ENCODE data around the gene APOF.
"Not testable (repeated sequence)": the region's sequence is repeated elsewhere in the genome, so short reads cannot be mapped to it uniquely, and the experiment has no call there.

Gene APOF

GRCh38 chr12:56326126-56326525, 36.5 kb downstream of the APOF start:
- Histone ChIP-seq H3K9me3 (ENCODE audit: control insufficient read depth in 1 of 2, low read length in 2 of 2) (no peaks in the 10 kb centered on the region), H3K36me3 (ENCODE audit: control insufficient read depth in 1 of 2, insufficient read depth in 2 of 2, low read length in 2 of 2) (peaks cover 65 to 66% of the 10 kb centered on the region in 2 donors), H3K4me1 (ENCODE audit: control insufficient read depth in 1 of 2, insufficient read depth in 2 of 2, low read length in 2 of 2) (no peaks in the 10 kb centered on the region), H3K27ac (ENCODE audit: low read length) (no peak overlapping the region), H3K4me3 (ENCODE audit: low read depth in 1 of 2, low read length in 2 of 2) (no peak overlapping the region), H3K27me3 (ENCODE audit: low read depth, low read length) (no peaks in the 10 kb centered on the region)

DNA sequence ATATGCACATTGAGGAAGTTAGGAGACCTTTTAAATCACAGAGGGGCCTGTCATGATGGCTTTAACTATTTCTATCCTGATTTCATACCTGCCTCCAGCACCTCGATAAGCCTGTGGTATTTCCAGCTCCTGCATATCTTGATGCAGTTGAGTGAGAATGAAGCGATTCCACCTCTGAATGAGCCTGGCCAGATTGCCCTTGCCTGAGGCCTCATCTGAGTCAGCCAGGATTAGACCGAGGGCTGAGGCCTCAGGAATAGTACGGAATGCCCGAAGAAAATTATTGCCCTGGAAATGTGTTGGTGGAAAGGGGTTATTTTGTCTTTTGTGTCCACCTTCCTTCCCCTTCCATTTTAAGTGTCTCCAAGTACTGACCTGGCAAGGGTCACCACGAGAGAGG, 38.5 kb downstream of the APOF start:
- H3K9me3 ChIP-seq (ENCODE audit: control insufficient read depth in 1 of 2, low read length in 2 of 2), result no peaks in the 10 kb centered on the region
- H3K4me3 ChIP-seq (ENCODE audit: low read depth in 1 of 2, low read length in 2 of 2), result no peak overlapping the region
- H3K27me3 ChIP-seq (ENCODE audit: low read depth, low read length), result no peaks in the 10 kb centered on the region
- H3K4me1 ChIP-seq (ENCODE audit: control insufficient read depth in 1 of 2, insufficient read depth in 2 of 2, low read length in 2 of 2), result no peaks in the 10 kb centered on the region
- peaks cover 73 to 74% of the 10 kb centered on the region in 2 donors for H3K36me3 ChIP-seq (ENCODE audit: control insufficient read depth in 1 of 2, insufficient read depth in 2 of 2, low read length in 2 of 2)
- H3K27ac ChIP-seq (ENCODE audit: low read length), result no peak overlapping the region

DNA sequence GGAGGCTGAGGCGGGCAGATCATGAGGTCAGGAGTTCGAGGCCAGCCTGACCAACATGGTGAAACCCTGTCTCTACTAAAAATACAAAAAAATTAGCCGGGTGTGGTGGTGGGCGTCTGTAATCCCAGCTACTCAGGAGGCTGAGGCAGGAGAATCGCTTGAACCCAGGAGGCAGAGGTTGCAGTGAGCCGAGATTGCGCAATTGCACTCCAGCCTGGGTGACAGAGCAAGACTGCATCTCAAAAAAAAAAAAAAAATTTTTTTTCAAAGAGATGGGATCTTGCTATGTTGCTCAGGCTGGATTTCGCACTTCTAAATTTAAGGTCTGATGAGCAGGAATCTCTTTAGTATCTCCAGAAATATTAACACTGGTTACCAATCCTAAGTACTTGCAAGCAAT, 41.0 kb downstream of the APOF start:
- not testable (repeated sequence) for H3K27me3 ChIP-seq (ENCODE audit: low read depth, low read length); H3K4me3 ChIP-seq (ENCODE audit: low read depth in 1 of 2, low read length in 2 of 2); H3K9me3 ChIP-seq (ENCODE audit: control insufficient read depth in 1 of 2, low read length in 2 of 2); H3K27ac ChIP-seq (ENCODE audit: low read length); H3K4me1 ChIP-seq (ENCODE audit: control insufficient read depth in 1 of 2, insufficient read depth in 2 of 2, low read length in 2 of 2)
- H3K36me3 ChIP-seq (ENCODE audit: control insufficient read depth in 1 of 2, insufficient read depth in 2 of 2, low read length in 2 of 2), result peaks cover 62 to 63% of the 10 kb centered on the region in 2 donors

- Histone ChIP-seq H3K27ac (ENCODE audit: low read length) (no peak overlapping the region), H3K4me3 (ENCODE audit: low read depth in 1 of 2, low read length in 2 of 2) (no peak overlapping the region), H3K27me3 (ENCODE audit: low read depth, low read length) (no peaks in the 10 kb centered on the region), H3K4me1 (ENCODE audit: control insufficient read depth in 1 of 2, insufficient read depth in 2 of 2, low read length in 2 of 2) (no peaks in the 10 kb centered on the region), H3K9me3 (ENCODE audit: control insufficient read depth in 1 of 2, low read length in 2 of 2) (no peaks in the 10 kb centered on the region), H3K36me3 (ENCODE audit: control insufficient read depth in 1 of 2, insufficient read depth in 2 of 2, low read length in 2 of 2) (peaks cover 56 to 58% of the 10 kb centered on the region in 2 donors)
These were observed 41.6 kb downstream of the APOF start for GRCh38 chr12:56321027-56321426.

DNA sequence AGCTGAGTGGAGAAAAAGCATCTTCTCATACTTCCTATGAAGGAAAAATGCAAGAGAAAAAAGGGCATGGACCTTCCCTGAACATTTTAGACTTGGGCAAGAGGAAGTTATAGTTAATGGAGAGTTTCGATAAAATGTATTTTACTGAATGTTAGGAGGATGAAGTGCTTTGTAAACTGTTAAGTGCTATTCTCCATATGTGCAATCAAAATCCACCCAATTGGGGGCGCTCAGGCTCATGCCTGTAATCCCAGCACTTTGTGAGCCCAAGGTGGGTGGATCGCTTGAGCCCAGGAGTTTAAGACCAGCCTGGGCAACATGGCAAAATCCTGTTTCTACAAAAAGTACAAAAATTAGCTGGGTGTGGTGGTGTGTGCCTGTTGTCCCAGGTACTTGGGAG, 45.0 kb downstream of the APOF start:
- Histone ChIP-seq H3K36me3 (ENCODE audit: control insufficient read depth in 1 of 2, insufficient read depth in 2 of 2, low read length in 2 of 2) (peaks cover 23 to 25% of the 10 kb centered on the region in 2 donors), H3K27me3 (ENCODE audit: low read depth, low read length) (no peaks in the 10 kb centered on the region), H3K4me3 (ENCODE audit: low read depth in 1 of 2, low read length in 2 of 2) (no peak overlapping the region), H3K4me1 (ENCODE audit: control insufficient read depth in 1 of 2, insufficient read depth in 2 of 2, low read length in 2 of 2) (peaks cover 0 to 13% of the 10 kb centered on the region in 2 donors), H3K9me3 (ENCODE audit: control insufficient read depth in 1 of 2, low read length in 2 of 2) (no peaks in the 10 kb centered on the region), H3K27ac (ENCODE audit: low read length) (no peak overlapping the region)

- Histone ChIP-seq H3K27me3 (ENCODE audit: low read depth, low read length) (no peaks in the 10 kb centered on the region), H3K27ac (ENCODE audit: low read length) (peak within 1 kb of the TSS; percentile 96), H3K9me3 (ENCODE audit: control insufficient read depth in 1 of 2, low read length in 2 of 2) (no peaks in the 10 kb centered on the region), H3K4me1 (ENCODE audit: control insufficient read depth in 1 of 2, insufficient read depth in 2 of 2, low read length in 2 of 2) (peaks cover 0 to 13% of the 10 kb centered on the region in 2 donors), H3K36me3 (ENCODE audit: control insufficient read depth in 1 of 2, insufficient read depth in 2 of 2, low read length in 2 of 2) (peaks cover 18 to 21% of the 10 kb centered on the region in 2 donors), H3K4me3 (ENCODE audit: low read depth in 1 of 2, low read length in 2 of 2) (peak within 1 kb of the TSS; percentile 79 to 85)
These were observed 46.8 kb downstream of the APOF start, which contains the start of gene CNPY2 for GRCh38 chr12:56315622-56316473. Gene CNPY2, minus strand, starts transcription at chr12:56315988. Its CDS starts 771 bp downstream, at chr12:56315217.

GRCh38 chr12:56315249-56315621, 47.4 kb downstream of the APOF start:
- peak overlapping the region; percentile 79 to 85 for H3K4me3 ChIP-seq (ENCODE audit: low read depth in 1 of 2, low read length in 2 of 2)
- peaks cover 24 to 27% of the 10 kb centered on the region in 2 donors for H3K36me3 ChIP-seq (ENCODE audit: control insufficient read depth in 1 of 2, insufficient read depth in 2 of 2, low read length in 2 of 2)
- peaks cover 0 to 13% of the 10 kb centered on the region in 2 donors for H3K4me1 ChIP-seq (ENCODE audit: control insufficient read depth in 1 of 2, insufficient read depth in 2 of 2, low read length in 2 of 2)
- H3K27ac ChIP-seq (ENCODE audit: low read length), result peak overlapping the region; percentile 96
- no peaks in the 10 kb centered on the region for H3K27me3 ChIP-seq (ENCODE audit: low read depth, low read length)
- no peaks in the 10 kb centered on the region for H3K9me3 ChIP-seq (ENCODE audit: control insufficient read depth in 1 of 2, low read length in 2 of 2)

DNA sequence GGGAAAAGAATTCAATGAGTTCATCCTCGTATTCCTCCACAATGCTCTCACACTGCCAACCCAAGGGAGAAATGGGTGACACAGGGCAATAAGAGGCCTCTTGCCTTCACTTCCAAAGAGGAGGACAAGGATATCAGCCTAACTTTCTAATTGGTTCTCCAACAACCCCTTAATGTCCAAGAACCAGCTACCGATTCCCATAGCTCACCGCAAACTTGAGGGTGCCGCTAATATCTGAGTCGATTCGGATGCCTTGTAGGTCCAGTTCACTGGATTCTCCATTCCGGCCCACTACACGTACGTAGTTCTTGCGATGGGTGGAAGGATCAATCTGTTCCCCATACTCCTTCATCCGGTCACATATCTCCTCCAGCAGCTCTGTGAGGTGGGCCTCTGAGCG, 51.7 kb downstream of the APOF start:
- H3K27ac ChIP-seq (ENCODE audit: low read length), result no peak overlapping the region
- H3K27me3 ChIP-seq (ENCODE audit: low read depth, low read length), result no peaks in the 10 kb centered on the region
- H3K36me3 ChIP-seq (ENCODE audit: control insufficient read depth in 1 of 2, insufficient read depth in 2 of 2, low read length in 2 of 2), result peaks cover 18 to 32% of the 10 kb centered on the region in 2 donors
- H3K4me1 ChIP-seq (ENCODE audit: control insufficient read depth in 1 of 2, insufficient read depth in 2 of 2, low read length in 2 of 2), result peaks cover 0 to 13% of the 10 kb centered on the region in 2 donors
- no peak overlapping the region for H3K4me3 ChIP-seq (ENCODE audit: low read depth in 1 of 2, low read length in 2 of 2)
- H3K9me3 ChIP-seq (ENCODE audit: control insufficient read depth in 1 of 2, low read length in 2 of 2), result no peaks in the 10 kb centered on the region
